GM23338 (cell line): Measurements from ENCODE around the gene CBFA2T3. TPM values are rescaled to one million over a fixed set of nuclear protein-coding genes. Genes with fewer than 3 reads are reported as not detected.

ENCODE experiments used
- ATAC-seq: fragments of 200-7000 bp; cut with Tn5 transposase; 3 replicates; pipeline ENCODE4 v1.9.1; 2020
- DNase-seq: peaks from one replicate; pipeline ENCODE4 v3.0.0-alpha.2; 2015; ENCODE audit warnings: low spot score
- H2AFZ ChIP-seq: fragments of 200-600 bp; sonication (generic); 2 replicates; pipeline ENCODE4 v1.8.0; 2016; ENCODE audit warnings: antibody characterized with exemption, mild to moderate bottlenecking, moderate library complexity
- H3F3A ChIP-seq: fragments of 200-600 bp; sonication (generic); replicated peaks from 2 replicates; pipeline ENCODE4 v1.8.0; 2017; ENCODE audit warnings: antibody characterized with exemption, mixed run types, low read depth
- H3K27ac ChIP-seq: fragments of 200-600 bp; sonication (generic); 2 replicates; pipeline ENCODE4 v1.6.1; 2016; ENCODE audit warnings: low read depth
- H3K27me3 ChIP-seq: fragments of 200-600 bp; sonication (generic); 2 replicates; pipeline ENCODE4 v1.8.0; 2016; ENCODE audit warnings: mild to moderate bottlenecking, mixed run types, moderate library complexity; ENCODE audit not compliant: insufficient read depth
- H3K36me3 ChIP-seq: fragments of 200-600 bp; sonication (generic); 2 replicates; pipeline ENCODE4 v1.8.0; 2016; ENCODE audit warnings: mild to moderate bottlenecking; ENCODE audit not compliant: insufficient read depth
- H3K4me1 ChIP-seq: fragments of 200-600 bp; sonication (generic); 2 replicates; pipeline ENCODE4 v1.8.0; 2016; ENCODE audit warnings: mild to moderate bottlenecking, moderate library complexity; ENCODE audit not compliant: insufficient read depth
- H3K4me2 ChIP-seq: fragments of 200-600 bp; sonication (generic); 2 replicates; pipeline ENCODE4 v1.7.1; 2017; ENCODE audit warnings: mixed run types
- H3K4me3 ChIP-seq: fragments of 200-600 bp; sonication (generic); 2 replicates; pipeline ENCODE4 v1.6.1; 2016; ENCODE audit warnings: mixed run types
- H3K79me2 ChIP-seq: fragments of 200-600 bp; sonication (generic); replicated peaks from 2 replicates; pipeline ENCODE4 v1.8.0; 2017; ENCODE audit warnings: mild to moderate bottlenecking; ENCODE audit not compliant: insufficient read depth
- H3K9me2 ChIP-seq: fragments of 200-600 bp; sonication (generic); 2 replicates; pipeline ENCODE4 v1.8.0; 2017; ENCODE audit not compliant: insufficient read depth
- H4K20me1 ChIP-seq: fragments of 200-600 bp; sonication (generic); replicated peaks from 2 replicates; pipeline ENCODE4 v1.8.0; 2017; ENCODE audit warnings: mild to moderate bottlenecking; ENCODE audit not compliant: insufficient read depth
- H3K27ac Mint-ChIP-seq: 2 replicates; pipeline ENCODE4 v1.8.0; 2020; ENCODE audit warnings: inconsistent platforms, mild to moderate bottlenecking, moderate library complexity, mixed read lengths
- H3K27me3 Mint-ChIP-seq: 3 replicates; pipeline ENCODE4 v1.8.0; 2022; ENCODE audit warnings: low read depth, mild to moderate bottlenecking, moderate library complexity, mixed read lengths, inconsistent platforms; ENCODE audit not compliant: insufficient read depth, poor library complexity
- H3K36me3 Mint-ChIP-seq: 3 replicates; pipeline ENCODE4 v1.8.0; 2021; ENCODE audit warnings: low read depth, mild to moderate bottlenecking, inconsistent platforms, moderate library complexity, mixed read lengths
- H3K4me1 Mint-ChIP-seq: 3 replicates; pipeline ENCODE4 v1.8.0; 2020; ENCODE audit warnings: mild to moderate bottlenecking, inconsistent platforms, mixed read lengths
- H3K4me3 Mint-ChIP-seq: 3 replicates; pipeline ENCODE4 v1.8.0; 2021; ENCODE audit warnings: moderate library complexity, mild to moderate bottlenecking, inconsistent platforms, mixed read lengths
- H3K9me3 Mint-ChIP-seq: 3 replicates; pipeline ENCODE4 v1.8.0; 2020; ENCODE audit warnings: moderate library complexity, mild to moderate bottlenecking, inconsistent platforms, mixed read lengths
- CREB1 ChIP-seq: fragments of 250-450 bp; sonication (Bioruptor Pico); IDR thresholded peaks from 2 replicates; pipeline ENCODE4 v1.5.0; 2020; ENCODE audit warnings: low read depth, mild to moderate bottlenecking, moderate library complexity
- ETS1 ChIP-seq: IDR thresholded peaks from 2 replicates; pipeline ENCODE4 v1.6.1; 2016; ENCODE audit warnings: antibody characterized with exemption
- JUNB ChIP-seq: IDR thresholded peaks from one replicate; pipeline ENCODE4 v1.6.1; 2016; ENCODE audit warnings: antibody characterized with exemption; ENCODE audit not compliant: unreplicated experiment
- POLR2AphosphoS5 ChIP-seq: IDR thresholded peaks from 2 replicates; pipeline ENCODE4 v1.6.1; 2016; ENCODE audit warnings: antibody characterized with exemption, low read depth
- ZNF114 ChIP-seq: fragments of 250-450 bp; sonication (Bioruptor Pico); IDR thresholded peaks from 2 replicates; pipeline ENCODE4 v1.5.0; 2020; ENCODE audit warnings: mild to moderate bottlenecking, moderate library complexity
- polyA plus RNA-seq: library from polyadenylated mRNA; unstranded; fragments of >200 nt; fragmentation: Nextera tagmentation; extraction: Ambion mirVana; gene quantifications from 2 replicates; pipeline ENCODE4 v1.2.1, GENCODE V29; 2016
- total RNA-seq: library from RNA; depleted of rRNA; stranded (reverse); fragments of >200 nt; shearing (Covaris generic); gene quantifications from 2 replicates; pipeline ENCODE4 v1.2.3, GENCODE V29; 2014
- TF ChIP-seq, protein P1 (sequence below): fragments of 250-450 bp; sonication (Bioruptor Pico); IDR thresholded peaks from 2 replicates; pipeline ENCODE4 v1.5.0; 2020; ENCODE audit warnings: mild to moderate bottlenecking, moderate library complexity
- TF ChIP-seq, protein P2 (sequence below): IDR thresholded peaks from one replicate; pipeline ENCODE4 v1.6.1; 2018; ENCODE audit warnings: antibody characterized with exemption; ENCODE audit not compliant: unreplicated experiment

CBFA2T3 gene
- total and polyA plus RNA-seq, 2 experiments from 2014 or later = 0.87 to 1.5 TPM

- Histone ChIP-seq H3K9me2 (no peaks in the 10 kb centered on the region), H2AFZ (no peak overlapping the region), H3K4me1 (no peaks in the 10 kb centered on the region), H3K36me3 (no peaks in the 10 kb centered on the region), H3K27me3 (no peaks in the 10 kb centered on the region), H4K20me1 (no peaks in the 10 kb centered on the region; the same call in 1 of the 2 replicates), H3K4me2 (no peak overlapping the region), H3F3A (no peaks in the 10 kb centered on the region), H3K4me3 (no peak overlapping the region), H3K79me2 (no peaks in the 10 kb centered on the region), H3K27ac (no peak overlapping the region)
- ATAC-seq (no peak), DNase-seq (no peak)
- no peak overlapping the region for H3K27ac Mint-ChIP-seq
- no peak for TF ChIP-seq ZNF114 (CRISPR knock-in tag)
- H3K9me3 Mint-ChIP-seq = no peaks in the 10 kb centered on the region
- no peaks in the 10 kb centered on the region for H3K4me1 Mint-ChIP-seq
- H3K27me3 Mint-ChIP-seq = peaks cover 5% of the 10 kb centered on the region
- peaks cover 6% of the 10 kb centered on the region for H3K36me3 Mint-ChIP-seq
- H3K4me3 Mint-ChIP-seq = no peak overlapping the region
These were observed 111.7 kb downstream of the CBFA2T3 start for GRCh38 chr16:88865310-88865709.

DNA sequence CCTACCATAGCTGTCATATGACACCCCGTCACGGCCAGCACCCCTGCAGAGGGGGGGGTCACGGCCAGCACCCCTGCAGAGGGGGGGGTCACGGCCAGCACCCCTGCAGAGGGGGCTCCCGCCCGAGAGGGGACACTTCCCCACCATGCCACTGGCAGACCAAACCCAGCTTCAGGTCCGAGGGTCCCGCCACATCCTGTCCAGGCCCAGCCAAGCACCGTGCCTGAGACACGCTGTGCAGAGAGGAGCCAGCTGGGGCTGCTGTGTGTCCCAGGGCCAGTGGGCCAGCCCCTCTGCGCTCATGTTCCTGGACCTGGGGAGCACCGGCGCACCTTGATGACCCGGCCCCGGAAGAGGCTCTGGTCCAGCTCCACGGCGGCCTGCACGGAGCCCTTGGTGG, 112.5 kb downstream of the CBFA2T3 start:
- Mint-ChIP-seq H3K27me3 (peaks cover 5% of the 10 kb centered on the region), H3K9me3 (no peaks in the 10 kb centered on the region), H3K36me3 (peaks cover 14% of the 10 kb centered on the region), H3K4me1 (no peaks in the 10 kb centered on the region), H3K4me3 (no peak overlapping the region), H3K27ac (no peak overlapping the region)
- Histone ChIP-seq H3K4me3 (no peak overlapping the region), H2AFZ (no peak overlapping the region), H4K20me1 (no peaks in the 10 kb centered on the region; the same call in 1 of the 2 replicates), H3F3A (no peaks in the 10 kb centered on the region), H3K27me3 (no peaks in the 10 kb centered on the region), H3K27ac (no peak overlapping the region), H3K36me3 (no peaks in the 10 kb centered on the region), H3K4me1 (no peaks in the 10 kb centered on the region), H3K79me2 (no peaks in the 10 kb centered on the region), H3K4me2 (no peak overlapping the region), H3K9me2 (no peaks in the 10 kb centered on the region)
- TF ChIP-seq JUNB = no peak
- DNase-seq (no peak), ATAC-seq (peak; percentile 20; the same call in 2 of the 3 replicates)

DNA sequence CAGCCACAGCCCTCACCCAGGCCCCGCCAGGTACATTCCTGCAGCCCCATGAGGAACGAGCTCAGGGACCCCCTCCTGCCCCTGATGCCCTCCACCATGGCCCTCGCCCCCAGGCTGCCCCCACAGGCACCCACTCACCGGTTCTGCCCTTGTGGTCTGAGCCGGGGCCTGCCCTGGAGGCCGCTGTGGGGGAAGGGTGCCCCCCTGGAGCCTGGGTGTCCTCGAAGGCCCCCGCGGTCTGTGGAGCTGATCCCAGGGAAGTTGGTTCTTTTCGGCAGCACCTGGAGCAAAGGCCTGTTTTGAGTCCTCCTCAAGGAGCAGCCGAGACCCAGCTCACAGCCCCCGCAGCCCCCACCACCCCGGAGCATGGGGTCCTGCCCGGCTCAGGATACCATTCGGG, 112.9 kb downstream of the CBFA2T3 start:
- Histone ChIP-seq H3K4me1 (no peaks in the 10 kb centered on the region), H3K36me3 (no peaks in the 10 kb centered on the region), H2AFZ (no peak overlapping the region), H4K20me1 (no peaks in the 10 kb centered on the region; the same call in 1 of the 2 replicates), H3K27ac (no peak overlapping the region), H3K27me3 (no peaks in the 10 kb centered on the region), H3K9me2 (no peaks in the 10 kb centered on the region), H3F3A (no peaks in the 10 kb centered on the region), H3K79me2 (no peaks in the 10 kb centered on the region), H3K4me3 (no peak overlapping the region), H3K4me2 (no peak overlapping the region)
- Mint-ChIP-seq H3K4me3 (no peak overlapping the region), H3K36me3 (peaks cover 18% of the 10 kb centered on the region), H3K9me3 (no peaks in the 10 kb centered on the region), H3K4me1 (no peaks in the 10 kb centered on the region), H3K27me3 (peaks cover 5% of the 10 kb centered on the region), H3K27ac (no peak overlapping the region)
- ATAC-seq = no peak; the same call in 1 of the 3 replicates
- DNase-seq = no peak
- no peak for TF ChIP-seq ETS1
- TF ChIP-seq POLR2AphosphoS5 = no peak
- no peak for TF ChIP-seq CREB1 (CRISPR knock-in tag)
- TF ChIP-seq, protein P1, sequence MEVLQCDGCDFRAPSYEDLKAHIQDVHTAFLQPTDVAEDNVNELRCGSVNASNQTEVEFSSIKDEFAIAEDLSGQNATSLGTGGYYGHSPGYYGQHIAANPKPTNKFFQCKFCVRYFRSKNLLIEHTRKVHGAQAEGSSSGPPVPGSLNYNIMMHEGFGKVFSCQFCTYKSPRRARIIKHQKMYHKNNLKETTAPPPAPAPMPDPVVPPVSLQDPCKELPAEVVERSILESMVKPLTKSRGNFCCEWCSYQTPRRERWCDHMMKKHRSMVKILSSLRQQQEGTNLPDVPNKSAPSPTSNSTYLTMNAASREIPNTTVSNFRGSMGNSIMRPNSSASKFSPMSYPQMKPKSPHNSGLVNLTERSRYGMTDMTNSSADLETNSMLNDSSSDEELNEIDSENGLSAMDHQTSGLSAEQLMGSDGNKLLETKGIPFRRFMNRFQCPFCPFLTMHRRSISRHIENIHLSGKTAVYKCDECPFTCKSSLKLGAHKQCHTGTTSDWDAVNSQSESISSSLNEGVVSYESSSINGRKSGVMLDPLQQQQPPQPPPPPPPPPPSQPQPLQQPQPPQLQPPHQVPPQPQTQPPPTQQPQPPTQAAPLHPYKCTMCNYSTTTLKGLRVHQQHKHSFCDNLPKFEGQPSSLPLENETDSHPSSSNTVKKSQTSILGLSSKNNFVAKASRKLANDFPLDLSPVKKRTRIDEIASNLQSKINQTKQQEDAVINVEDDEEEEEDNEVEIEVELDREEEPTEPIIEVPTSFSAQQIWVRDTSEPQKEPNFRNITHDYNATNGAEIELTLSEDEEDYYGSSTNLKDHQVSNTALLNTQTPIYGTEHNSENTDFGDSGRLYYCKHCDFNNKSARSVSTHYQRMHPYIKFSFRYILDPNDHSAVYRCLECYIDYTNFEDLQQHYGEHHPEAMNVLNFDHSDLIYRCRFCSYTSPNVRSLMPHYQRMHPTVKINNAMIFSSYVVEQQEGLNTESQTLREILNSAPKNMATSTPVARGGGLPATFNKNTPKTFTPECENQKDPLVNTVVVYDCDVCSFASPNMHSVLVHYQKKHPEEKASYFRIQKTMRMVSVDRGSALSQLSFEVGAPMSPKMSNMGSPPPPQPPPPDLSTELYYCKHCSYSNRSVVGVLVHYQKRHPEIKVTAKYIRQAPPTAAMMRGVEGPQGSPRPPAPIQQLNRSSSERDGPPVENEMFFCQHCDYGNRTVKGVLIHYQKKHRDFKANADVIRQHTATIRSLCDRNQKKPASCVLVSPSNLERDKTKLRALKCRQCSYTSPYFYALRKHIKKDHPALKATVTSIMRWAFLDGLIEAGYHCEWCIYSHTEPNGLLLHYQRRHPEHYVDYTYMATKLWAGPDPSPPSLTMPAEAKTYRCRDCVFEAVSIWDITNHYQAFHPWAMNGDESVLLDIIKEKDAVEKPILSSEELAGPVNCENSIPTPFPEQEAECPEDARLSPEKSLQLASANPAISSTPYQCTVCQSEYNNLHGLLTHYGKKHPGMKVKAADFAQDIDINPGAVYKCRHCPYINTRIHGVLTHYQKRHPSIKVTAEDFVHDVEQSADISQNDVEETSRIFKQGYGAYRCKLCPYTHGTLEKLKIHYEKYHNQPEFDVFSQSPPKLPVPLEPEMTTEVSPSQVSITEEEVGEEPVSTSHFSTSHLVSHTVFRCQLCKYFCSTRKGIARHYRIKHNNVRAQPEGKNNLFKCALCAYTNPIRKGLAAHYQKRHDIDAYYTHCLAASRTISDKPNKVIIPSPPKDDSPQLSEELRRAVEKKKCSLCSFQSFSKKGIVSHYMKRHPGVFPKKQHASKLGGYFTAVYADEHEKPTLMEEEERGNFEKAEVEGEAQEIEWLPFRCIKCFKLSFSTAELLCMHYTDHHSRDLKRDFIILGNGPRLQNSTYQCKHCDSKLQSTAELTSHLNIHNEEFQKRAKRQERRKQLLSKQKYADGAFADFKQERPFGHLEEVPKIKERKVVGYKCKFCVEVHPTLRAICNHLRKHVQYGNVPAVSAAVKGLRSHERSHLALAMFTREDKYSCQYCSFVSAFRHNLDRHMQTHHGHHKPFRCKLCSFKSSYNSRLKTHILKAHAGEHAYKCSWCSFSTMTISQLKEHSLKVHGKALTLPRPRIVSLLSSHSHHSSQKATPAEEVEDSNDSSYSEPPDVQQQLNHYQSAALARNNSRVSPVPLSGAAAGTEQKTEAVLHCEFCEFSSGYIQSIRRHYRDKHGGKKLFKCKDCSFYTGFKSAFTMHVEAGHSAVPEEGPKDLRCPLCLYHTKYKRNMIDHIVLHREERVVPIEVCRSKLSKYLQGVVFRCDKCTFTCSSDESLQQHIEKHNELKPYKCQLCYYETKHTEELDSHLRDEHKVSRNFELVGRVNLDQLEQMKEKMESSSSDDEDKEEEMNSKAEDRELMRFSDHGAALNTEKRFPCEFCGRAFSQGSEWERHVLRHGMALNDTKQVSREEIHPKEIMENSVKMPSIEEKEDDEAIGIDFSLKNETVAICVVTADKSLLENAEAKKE (CRISPR knock-in tag) = no peak
- TF ChIP-seq, protein P2, sequence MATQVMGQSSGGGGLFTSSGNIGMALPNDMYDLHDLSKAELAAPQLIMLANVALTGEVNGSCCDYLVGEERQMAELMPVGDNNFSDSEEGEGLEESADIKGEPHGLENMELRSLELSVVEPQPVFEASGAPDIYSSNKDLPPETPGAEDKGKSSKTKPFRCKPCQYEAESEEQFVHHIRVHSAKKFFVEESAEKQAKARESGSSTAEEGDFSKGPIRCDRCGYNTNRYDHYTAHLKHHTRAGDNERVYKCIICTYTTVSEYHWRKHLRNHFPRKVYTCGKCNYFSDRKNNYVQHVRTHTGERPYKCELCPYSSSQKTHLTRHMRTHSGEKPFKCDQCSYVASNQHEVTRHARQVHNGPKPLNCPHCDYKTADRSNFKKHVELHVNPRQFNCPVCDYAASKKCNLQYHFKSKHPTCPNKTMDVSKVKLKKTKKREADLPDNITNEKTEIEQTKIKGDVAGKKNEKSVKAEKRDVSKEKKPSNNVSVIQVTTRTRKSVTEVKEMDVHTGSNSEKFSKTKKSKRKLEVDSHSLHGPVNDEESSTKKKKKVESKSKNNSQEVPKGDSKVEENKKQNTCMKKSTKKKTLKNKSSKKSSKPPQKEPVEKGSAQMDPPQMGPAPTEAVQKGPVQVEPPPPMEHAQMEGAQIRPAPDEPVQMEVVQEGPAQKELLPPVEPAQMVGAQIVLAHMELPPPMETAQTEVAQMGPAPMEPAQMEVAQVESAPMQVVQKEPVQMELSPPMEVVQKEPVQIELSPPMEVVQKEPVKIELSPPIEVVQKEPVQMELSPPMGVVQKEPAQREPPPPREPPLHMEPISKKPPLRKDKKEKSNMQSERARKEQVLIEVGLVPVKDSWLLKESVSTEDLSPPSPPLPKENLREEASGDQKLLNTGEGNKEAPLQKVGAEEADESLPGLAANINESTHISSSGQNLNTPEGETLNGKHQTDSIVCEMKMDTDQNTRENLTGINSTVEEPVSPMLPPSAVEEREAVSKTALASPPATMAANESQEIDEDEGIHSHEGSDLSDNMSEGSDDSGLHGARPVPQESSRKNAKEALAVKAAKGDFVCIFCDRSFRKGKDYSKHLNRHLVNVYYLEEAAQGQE = no peak
